ENCODE measurements around the gene TRRAP.
A peak's percentile ranks its signal among the peaks of the same experiment; 100 is the strongest.

Gene TRRAP

GRCh38 chr7:99027241-99027640 is 148.9 kb downstream of the TRRAP start:
- ATAC-seq (no peak), DNase-seq (no peak)
- Mint-ChIP-seq H3K4me3 (no peak overlapping the region), H3K27me3 (no peaks in the 10 kb centered on the region), H3K4me1 (peaks cover 12% of the 10 kb centered on the region), H3K27ac (peak overlapping the region in 1 of 2 donors; percentile 48), H3K9me3 (no peaks in the 10 kb centered on the region)

DNA sequence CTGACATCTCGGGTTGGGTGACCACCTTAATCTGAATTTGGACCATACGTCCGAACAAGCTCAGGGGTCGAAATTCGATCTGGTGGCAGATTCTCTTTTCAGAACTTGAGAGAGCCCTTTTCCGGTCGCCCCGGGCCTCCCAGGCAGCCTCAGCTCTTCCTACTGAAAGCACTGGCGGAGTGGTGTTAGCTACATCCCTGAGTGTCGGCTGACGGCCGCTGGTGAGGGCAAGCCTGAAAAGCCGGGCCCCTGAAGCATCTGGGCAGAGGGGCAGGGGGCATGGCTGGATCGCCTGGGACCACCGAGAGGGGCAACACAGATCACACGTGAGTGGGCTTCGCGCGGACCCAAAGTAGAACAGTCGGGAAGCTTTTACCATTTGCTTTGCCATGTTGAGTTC is 149.5 kb downstream of the TRRAP start:
- Mint-ChIP-seq H3K27me3 (no peaks in the 10 kb centered on the region), H3K9me3 (no peaks in the 10 kb centered on the region), H3K4me1 (peaks cover 12% of the 10 kb centered on the region), H3K4me3 (no peak overlapping the region), H3K27ac (peak overlapping the region; percentile 33 to 48)
- no peak for DNase-seq
- ATAC-seq: no peak

DNA sequence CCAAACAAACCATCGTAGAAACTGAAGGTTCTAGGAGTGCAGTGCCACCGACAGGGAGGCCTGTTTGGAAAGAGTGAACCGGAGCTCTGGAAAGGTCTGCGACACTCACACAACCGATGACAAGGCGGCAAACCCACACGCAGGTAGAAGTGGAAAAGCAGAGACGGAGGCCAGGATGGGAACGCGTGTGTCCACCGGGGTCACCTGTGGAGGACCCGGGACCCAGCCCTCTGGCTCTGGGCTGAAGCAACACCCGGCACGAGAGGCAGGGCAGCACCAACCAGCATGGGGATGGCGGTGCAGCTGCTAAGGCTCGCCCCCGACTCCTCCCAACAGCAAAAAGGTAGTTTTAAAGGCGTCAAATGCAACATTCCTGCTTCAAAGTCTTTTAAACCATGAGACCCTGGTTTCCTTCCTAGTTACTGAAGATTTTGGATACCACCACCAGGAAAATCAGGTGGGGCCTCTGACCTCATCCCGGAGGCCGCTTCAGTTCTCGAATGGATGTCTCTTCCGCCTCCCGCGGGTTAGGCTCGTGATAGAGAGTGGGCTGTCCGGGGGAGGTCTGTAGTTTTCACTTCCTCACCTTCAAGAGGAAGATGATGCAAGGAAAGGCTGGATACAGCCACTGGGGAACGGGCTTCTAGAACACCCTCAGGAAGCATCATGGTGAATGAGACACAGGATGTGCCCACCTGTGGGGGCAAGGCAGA is 150.1 kb downstream of the TRRAP start:
- peak overlapping the region in 1 of 2 donors; percentile 90 for H3K27ac Mint-ChIP-seq
- no peaks in the 10 kb centered on the region for H3K27me3 Mint-ChIP-seq
- H3K4me1 Mint-ChIP-seq: peaks cover 12% of the 10 kb centered on the region
- no peak overlapping the region for H3K4me3 Mint-ChIP-seq
- DNase-seq: no peak
- no peaks in the 10 kb centered on the region for H3K9me3 Mint-ChIP-seq
- ATAC-seq: no peak

GRCh38 chr7:99029466-99030435 is 151.4 kb downstream of the TRRAP start:
- Mint-ChIP-seq H3K4me1 (peaks cover 12% of the 10 kb centered on the region), H3K4me3 (no peak overlapping the region), H3K9me3 (no peaks in the 10 kb centered on the region), H3K27me3 (no peaks in the 10 kb centered on the region), H3K27ac (peak overlapping the region in 1 of 2 donors; percentile 27)
- DNase-seq (no peak), ATAC-seq (no peak)

GRCh38 chr7:99030457-99030856 is 152.1 kb downstream of the TRRAP start:
- H3K4me1 Mint-ChIP-seq: peaks cover 12% of the 10 kb centered on the region
- no peaks in the 10 kb centered on the region for H3K9me3 Mint-ChIP-seq
- H3K27me3 Mint-ChIP-seq: no peaks in the 10 kb centered on the region
- no peak overlapping the region for H3K4me3 Mint-ChIP-seq
- no peak for ATAC-seq
- peak overlapping the region in 1 of 2 donors; percentile 71 for H3K27ac Mint-ChIP-seq
- DNase-seq: no peak

GRCh38 chr7:99030951-99031350 is 152.6 kb downstream of the TRRAP start:
- ATAC-seq (no peak), DNase-seq (no peak)
- Mint-ChIP-seq H3K4me1 (peaks cover 12% of the 10 kb centered on the region), H3K4me3 (no peak overlapping the region), H3K27me3 (no peaks in the 10 kb centered on the region), H3K9me3 (no peaks in the 10 kb centered on the region), H3K27ac (peak overlapping the region in 1 of 2 donors; percentile 71)

- DNase-seq (no peak), ATAC-seq (no peak)
- Mint-ChIP-seq H3K27ac (no peak overlapping the region), H3K9me3 (no peaks in the 10 kb centered on the region), H3K4me1 (peaks cover 12% of the 10 kb centered on the region), H3K27me3 (no peaks in the 10 kb centered on the region), H3K4me3 (no peak overlapping the region)
Measured at GRCh38 chr7:99031496-99031895, 153.2 kb downstream of the TRRAP start.

DNA sequence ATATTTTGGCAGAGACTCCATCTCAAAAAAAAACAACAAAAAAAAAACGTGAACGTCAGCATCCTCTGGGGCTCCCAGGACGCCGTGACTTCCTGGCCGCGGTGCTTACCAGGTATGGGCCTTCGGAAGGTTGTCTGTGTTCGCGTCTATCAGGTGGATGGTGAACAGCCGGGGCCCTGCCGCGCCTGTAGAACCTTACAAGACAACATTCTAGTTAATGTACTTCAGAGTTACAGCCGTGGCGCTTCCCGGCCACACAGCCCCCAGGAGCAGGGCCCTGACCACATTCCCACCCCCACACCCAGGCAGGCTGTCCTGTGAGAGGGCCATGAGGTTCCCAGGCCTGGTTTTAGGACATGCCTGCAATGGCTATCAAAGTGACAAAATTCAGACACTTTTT is 154.6 kb downstream of the TRRAP start:
- Mint-ChIP-seq H3K4me1 (peaks cover 2% of the 10 kb centered on the region), H3K4me3 (no peak overlapping the region), H3K9me3 (no peaks in the 10 kb centered on the region), H3K27ac (peak overlapping the region in 1 of 2 donors; percentile 19), H3K27me3 (no peaks in the 10 kb centered on the region)
- DNase-seq (no peak), ATAC-seq (no peak)

- no peak for ATAC-seq
- Mint-ChIP-seq H3K4me3 (no peak overlapping the region), H3K27me3 (no peaks in the 10 kb centered on the region), H3K27ac (peak overlapping the region; percentile 48 to 57), H3K9me3 (no peaks in the 10 kb centered on the region), H3K4me1 (no peaks in the 10 kb centered on the region)
- DNase-seq: no peak
Measured at GRCh38 chr7:99033765-99034164, 155.4 kb downstream of the TRRAP start.

GRCh38 chr7:99034932-99035722 is 156.8 kb downstream of the TRRAP start:
- no peak overlapping the region for H3K4me3 Mint-ChIP-seq
- no peaks in the 10 kb centered on the region for H3K27me3 Mint-ChIP-seq
- H3K9me3 Mint-ChIP-seq: no peaks in the 10 kb centered on the region
- peaks cover under 1% of the 10 kb centered on the region for H3K4me1 Mint-ChIP-seq
- H3K27ac Mint-ChIP-seq: peak overlapping the region in 1 of 2 donors; percentile 93
- no peak for ATAC-seq
- DNase-seq: no peak

GRCh38 chr7:99035723-99036545 is 157.6 kb downstream of the TRRAP start:
- H3K27ac Mint-ChIP-seq: peak overlapping the region; percentile 29 to 93

DNA sequence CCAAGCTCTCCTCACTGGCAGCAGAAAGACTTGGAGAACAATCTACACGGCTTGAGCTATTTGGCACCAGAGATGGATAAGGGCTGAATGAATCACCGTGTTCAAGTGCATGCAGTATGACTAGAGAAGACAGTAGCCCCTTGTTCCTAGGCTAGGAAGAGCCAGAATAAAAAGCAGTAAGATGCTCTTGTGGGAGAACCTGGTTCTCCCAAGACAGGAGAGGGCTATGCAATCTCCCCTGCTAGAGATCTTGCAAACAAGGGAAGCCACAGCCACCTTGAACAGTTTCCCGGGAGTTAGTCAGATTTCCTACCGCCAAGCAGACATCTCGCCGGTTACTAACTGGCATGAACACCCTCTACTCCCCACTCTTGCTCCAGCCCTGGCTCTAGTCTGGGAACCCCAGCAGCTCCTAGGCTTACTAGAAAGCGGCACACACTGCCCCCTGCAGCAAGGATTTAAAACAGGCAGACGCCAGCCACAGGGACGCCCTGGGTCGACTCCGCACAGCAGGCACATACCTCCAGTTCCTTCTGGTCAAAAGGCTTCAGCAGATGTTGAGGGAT is 158.3 kb downstream of the TRRAP start:
- no peak for DNase-seq
- H3K27me3 Mint-ChIP-seq: no peaks in the 10 kb centered on the region
- H3K9me3 Mint-ChIP-seq: no peaks in the 10 kb centered on the region
- no peak for ATAC-seq
- peaks cover 7% of the 10 kb centered on the region for H3K4me1 Mint-ChIP-seq
- H3K4me3 Mint-ChIP-seq: no peak overlapping the region
- peak overlapping the region in 1 of 2 donors; percentile 93 for H3K27ac Mint-ChIP-seq

More at GRCh38 chr7:99035723-99036545, 157.6 kb downstream of the TRRAP start:
- DNase-seq (no peak), ATAC-seq (no peak)
- Mint-ChIP-seq H3K9me3 (no peaks in the 10 kb centered on the region), H3K27me3 (no peaks in the 10 kb centered on the region), H3K4me1 (peaks cover 7% of the 10 kb centered on the region), H3K4me3 (no peak overlapping the region)

DNA sequence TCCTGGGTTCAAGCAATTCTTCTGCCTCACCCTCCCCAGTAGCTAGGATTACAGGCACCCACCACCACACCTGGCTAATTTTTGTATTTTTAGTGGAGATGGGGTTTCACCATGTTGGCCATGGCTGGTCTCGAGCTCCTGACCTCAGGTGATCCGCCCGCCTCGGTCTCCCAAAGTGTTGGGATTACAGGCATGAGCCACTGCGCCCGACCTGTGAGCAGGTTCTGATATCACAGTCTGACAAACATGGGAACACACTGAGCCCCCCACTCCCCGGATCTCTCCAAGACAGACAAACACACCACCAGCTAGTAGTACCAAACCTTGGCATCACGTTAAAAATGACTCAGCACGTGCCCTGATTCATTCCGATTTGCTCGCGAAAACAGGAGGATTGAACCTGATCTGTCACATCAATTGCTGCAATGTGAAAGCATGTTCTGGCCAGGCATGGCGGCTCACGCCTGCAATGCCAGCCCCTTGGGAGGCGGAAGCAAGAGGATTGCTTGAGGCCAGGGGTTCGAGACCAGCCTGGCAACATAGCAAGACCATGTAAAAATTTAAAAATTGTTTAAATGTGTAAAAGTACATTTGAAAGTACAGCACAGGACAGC is 159.1 kb downstream of the TRRAP start:
- peak overlapping the region in 1 of 2 donors; percentile 91 for H3K27ac Mint-ChIP-seq
- H3K9me3 Mint-ChIP-seq: no peaks in the 10 kb centered on the region
- ATAC-seq (no peak), DNase-seq (no peak)
- H3K27me3 Mint-ChIP-seq: no peaks in the 10 kb centered on the region
- no peak overlapping the region for H3K4me3 Mint-ChIP-seq
- peaks cover 7% of the 10 kb centered on the region for H3K4me1 Mint-ChIP-seq

Measured in stimulated activated naive CD8-positive, alpha-beta T cell treated with anti-CD3 and anti-CD28 coated beads, Interleukin-15, amount 100 ng/mL, for 72 hours (primary cell).